ENCODE measurements around the gene KCMF1.
A peak's percentile ranks its signal among the peaks of the same experiment; 100 is the strongest.
"Not testable (repeated sequence)": the region's sequence is repeated elsewhere in the genome, so short reads cannot be mapped to it uniquely, and the experiment has no call there.

Gene KCMF1

DNA sequence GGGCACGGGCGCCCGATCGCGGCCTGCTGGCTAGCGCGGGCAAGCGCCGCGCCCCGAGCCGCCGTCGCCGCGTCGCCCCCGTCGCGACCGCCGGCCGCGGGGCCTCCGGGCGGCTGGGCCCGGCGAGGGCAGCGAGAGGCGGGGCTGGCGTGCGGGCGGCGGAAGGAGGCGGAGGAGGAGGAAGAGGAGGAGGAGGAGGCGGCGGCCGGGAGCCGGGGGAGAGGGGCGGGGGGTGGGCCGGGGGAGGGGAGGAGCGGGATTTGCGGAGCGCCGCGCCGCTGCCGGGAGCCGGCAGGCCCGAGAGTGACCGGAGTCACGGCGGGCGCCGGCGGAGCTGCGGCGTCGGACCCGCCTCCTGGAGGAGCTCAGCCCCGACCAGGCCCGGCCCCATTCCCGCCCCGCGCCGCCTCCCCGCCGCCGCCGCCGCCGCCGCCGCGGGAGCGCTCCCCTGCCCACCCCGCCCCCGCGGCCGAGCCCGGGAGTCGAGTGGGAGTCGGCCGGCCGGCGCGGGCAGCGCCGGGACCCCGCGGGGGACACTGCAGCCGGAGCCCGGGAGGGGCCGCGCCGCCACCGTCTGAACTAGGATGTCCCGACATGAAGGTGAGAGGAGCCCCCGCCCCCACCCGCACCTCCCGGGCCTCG is at the start of gene KCMF1:
KCMF1 (plus strand) TSS at position 294 of the 642 bp plus-strand sequence; CDS start at position 585, 291 bp downstream.
- DNase-seq, result peak; percentile 86

- no peak for DNase-seq
These were observed 48.0 kb upstream of the KCMF1 start for GRCh38 chr2:84923009-84923408.

DNA sequence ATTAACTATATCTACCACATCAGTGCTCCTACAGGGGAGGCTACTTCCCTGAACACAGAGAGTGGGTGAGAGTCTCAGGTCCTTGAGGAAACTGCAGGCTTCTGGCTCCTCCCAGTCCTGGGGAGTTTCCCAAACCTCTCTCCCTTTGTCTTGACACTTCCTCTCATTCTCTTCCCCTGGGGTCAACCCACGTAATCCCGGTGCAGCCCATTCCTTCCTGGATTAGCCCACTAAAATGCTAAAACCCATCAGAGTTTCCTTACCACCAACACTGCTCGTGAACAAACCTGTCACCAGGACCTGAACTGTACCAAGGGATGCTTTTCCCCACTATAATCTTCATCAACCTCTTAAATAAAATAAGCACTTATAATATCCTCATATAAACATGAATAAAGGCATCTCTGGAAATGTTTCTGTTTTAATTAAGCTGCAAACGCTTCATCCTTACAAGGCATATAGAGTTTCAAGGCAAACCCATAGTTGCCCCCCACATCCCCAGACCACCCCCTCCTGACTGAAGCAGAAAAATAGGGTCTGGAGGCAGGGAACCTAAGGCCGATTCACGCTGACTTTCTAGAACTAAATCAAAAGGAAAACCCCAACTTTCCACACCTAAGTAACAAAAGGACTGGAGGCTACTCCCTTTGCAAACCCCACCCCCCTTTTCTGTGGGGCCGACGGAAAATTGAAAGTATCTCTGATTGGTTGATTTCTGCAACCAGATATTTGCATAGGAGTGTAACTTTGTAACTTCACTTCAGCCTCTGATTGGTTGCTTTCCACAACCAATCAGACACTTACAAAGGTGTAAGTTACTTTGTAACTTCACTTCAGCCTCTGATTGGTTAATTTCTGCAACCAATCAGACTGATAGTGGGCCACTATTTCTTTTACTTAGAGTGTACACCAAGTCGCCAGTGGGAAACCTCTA is 46.5 kb upstream of the KCMF1 start:
- no peak for DNase-seq

DNA sequence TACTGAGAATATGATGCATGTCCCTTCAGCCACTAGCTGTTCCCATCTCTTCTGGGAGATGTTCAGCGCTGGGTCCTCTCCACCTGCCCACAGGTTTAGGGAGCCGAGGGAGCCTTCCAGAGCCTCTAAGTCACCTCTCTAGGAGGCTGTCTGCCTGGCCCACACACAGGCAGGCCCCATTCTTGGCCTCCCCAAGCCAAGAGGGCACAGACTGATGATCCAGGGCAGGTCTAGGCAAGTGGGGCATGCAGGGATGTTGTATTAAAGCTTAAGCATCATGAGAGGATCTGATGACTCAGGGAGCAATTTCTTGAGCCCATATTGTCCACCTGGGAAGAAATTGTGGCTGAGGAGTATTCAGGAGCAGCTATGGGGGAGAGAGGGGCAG is 45.6 kb upstream of the KCMF1 start:
- no peak for DNase-seq

- DNase-seq, result peak; percentile 94
These were observed 45.1 kb upstream of the KCMF1 start for GRCh38 chr2:84925724-84926376.

- no peak for DNase-seq
These were observed 43.7 kb upstream of the KCMF1 start for GRCh38 chr2:84927275-84927627.

GRCh38 chr2:84931384-84931821 is 39.6 kb upstream of the KCMF1 start:
- no peak for DNase-seq

GRCh38 chr2:84938194-84938879 is 32.6 kb upstream of the KCMF1 start:
- no peak for DNase-seq

GRCh38 chr2:84939426-84940087 is 31.4 kb upstream of the KCMF1 start:
- DNase-seq, result no peak

GRCh38 chr2:84940088-84940470 is 30.9 kb upstream of the KCMF1 start:
- DNase-seq, result no peak

- DNase-seq, result no peak
These were observed 30.0 kb upstream of the KCMF1 start for GRCh38 chr2:84940831-84941412.

DNA sequence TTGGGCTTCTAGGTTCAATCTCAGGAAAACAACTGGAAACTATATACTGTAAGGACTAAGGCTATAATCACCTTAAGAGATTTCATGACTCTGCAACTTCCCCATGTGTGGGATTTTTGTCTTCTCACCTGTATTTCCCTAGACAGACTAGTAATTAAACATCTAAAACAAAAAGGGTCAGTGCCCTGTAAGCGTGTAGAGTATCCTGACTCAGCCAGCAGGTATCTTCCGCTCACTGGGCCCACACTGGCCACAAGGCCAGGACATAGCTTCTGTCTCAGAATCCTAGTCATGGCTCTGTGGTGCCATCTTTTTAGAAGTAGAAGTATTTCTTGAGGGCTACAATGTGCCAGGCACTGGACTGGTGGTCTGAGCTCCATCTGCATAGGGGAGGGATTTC is 28.8 kb upstream of the KCMF1 start:
- no peak for DNase-seq

GRCh38 chr2:84942964-84943421 is 28.0 kb upstream of the KCMF1 start:
- no peak for DNase-seq

DNA sequence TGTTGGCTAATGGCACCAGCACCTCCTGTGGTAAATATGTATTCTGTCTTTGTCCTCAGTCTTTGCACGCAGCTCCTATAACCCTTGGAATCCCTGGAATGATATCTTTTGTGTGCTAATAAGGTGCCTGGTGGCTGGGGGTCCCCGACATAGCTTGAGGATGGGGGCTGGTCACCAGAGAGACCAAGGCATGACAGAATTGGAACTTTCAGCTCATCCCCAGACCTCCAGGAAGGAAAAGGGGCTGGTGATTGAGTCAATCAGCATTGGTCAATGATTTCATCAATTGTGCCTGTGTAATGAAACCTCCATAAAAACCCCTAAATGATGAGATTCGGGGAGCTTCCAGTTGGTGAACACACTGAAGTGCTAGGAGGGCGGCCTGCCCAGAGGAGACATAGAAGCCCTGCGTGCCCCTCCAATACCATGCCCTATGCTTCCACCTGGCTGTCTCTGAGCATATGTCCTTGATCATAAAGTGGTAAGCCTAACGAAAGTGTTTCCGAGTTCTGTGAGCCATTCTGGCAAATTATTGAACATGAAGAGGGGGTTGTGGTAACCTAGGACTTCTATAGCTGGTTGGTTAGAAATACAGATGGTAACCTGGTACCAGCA is 26.6 kb upstream of the KCMF1 start:
- DNase-seq, result no peak

DNA sequence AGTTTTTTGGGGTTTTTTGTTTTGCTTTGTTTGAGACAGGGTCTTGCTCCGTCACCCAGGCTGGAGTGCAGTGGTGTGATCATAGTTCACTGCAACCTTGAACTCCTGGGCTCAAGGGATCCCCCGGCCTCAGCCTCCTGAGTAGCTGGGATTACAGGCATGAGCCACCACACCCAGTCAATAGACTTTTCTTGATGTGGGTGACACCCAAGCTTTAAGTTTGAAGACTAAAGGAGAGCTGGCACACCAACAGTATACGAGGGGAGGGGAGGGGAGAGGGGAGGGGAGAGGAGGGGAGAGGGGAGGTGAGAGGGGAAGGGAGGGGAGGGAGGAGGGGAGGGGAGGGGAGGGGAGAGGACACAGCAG is 25.1 kb upstream of the KCMF1 start:
- not testable (repeated sequence) for DNase-seq

GRCh38 chr2:84946204-84947009 is 24.6 kb upstream of the KCMF1 start:
- no peak for DNase-seq

DNA sequence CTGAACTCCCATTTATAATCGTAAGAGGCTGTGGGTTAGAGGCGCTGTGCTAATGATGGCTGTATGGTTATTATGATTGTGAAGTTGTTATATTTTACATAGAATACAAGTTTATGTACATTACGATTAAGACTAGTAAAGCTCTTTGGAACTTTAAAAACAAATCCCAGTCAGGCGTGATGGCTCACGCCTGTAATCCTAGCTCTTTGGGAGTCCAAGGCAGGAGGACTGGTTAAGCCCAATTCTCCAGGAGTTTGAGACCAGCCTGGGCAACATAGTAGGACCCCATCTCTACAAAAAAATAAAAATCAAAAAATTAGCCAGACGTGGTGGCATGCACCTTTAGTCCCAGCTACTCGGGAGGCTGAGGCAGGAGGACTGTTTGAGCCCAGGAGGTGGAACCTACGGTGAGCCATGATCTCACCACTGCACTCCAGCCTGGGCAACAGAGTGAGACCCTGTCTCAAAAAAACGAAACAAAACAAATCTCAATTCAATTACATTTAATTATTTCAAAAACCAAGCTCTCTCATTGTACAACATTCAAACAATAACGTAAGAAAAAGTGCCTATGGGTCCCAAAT is 23.9 kb upstream of the KCMF1 start:
- DNase-seq, result no peak

DNA sequence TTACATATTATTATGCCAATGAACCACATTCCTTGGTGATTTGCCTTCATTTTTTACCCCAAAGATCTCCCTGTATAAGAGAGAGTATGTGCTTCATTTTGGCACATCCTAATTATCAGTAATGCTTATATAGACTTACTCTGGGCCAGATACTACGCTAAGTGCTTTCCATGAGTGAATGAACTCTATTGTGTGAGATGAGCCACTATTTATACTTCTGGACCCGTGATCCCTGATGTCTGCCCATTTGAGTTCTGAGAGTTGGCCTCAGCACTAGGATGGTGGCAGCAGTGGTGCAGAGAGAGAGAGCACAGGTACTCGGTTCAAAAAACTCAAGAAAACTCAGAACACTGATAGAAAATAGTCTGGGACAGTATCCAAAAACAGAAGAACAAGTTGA is 17.4 kb upstream of the KCMF1 start:
- no peak for DNase-seq

DNA sequence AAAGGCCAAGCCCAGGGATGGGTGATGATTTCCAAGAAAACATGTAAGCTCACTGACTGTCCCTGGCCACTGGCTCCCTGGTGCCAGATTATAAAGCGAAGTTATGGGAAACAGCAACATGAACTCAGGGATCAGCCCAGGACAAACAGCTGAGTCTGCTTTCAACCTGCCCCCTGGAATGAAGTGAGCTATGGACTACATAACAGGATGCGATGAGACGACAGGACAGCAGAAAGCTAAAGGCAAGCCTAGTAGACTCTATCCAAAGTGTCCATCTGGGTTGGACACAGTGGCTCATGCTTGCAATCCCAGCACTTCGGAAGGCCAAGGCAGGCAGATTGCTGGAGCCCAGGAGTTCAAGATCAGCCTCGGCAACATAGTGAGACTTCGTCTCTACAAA is 16.6 kb upstream of the KCMF1 start:
- no peak for DNase-seq
